UCSD-AML1 (cell line): ENCODE measurements around the gene GNPAT.
"Not testable (repeated sequence)": the region's sequence is repeated elsewhere in the genome, so short reads cannot be mapped to it uniquely, and the experiment has no call there.

Experiments
- DNase-seq: peaks from one replicate; lab custom pipeline; 2025; ENCODE audit not compliant: unreplicated experiment; lab: John Stamatoyannopoulos, UW

Gene GNPAT

GRCh38 chr1:231240883-231241735 lies at the start of gene GNPAT:
Gene GNPAT (plus strand): TSS chr1:231241212. CDS start chr1:231241379, 167 bp downstream.
- peak; percentile 90 for DNase-seq

- no peak for DNase-seq
Observed at GRCh38 chr1:231192620-231193163, 48.3 kb upstream of the GNPAT start.

DNA sequence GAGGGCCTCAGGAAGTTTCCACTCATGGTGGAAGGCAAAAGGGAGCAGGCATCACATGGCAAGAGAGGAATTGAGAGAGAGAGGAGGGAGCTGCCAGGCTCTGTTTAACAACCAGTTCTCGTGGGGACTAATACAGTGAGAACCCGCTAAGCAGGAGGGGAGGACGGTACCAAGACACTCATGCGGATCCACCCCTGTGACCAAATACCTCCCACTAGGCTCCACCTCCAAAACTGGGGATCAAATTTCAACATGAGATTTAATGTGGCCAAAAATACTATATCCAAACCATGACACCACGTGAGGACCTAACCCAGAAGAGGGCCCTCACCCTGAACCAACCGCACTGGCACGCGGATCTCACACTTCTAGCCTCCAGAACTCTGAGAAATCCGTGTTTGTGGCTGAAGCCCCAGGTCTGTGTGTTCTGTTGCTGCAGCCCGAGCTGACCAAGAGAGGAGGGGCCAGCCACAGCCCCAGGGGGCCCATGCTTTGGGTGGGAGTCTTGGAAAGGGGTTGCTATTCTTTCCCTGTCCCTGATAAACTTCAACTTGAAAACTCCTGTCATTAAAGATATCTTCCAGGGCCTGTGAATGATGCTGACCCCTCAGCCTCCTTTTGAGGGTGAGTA lies 47.2 kb upstream of the GNPAT start:
- no peak for DNase-seq

GRCh38 chr1:231194476-231194842 lies 46.6 kb upstream of the GNPAT start:
- no peak for DNase-seq

GRCh38 chr1:231194843-231195516 lies 46.0 kb upstream of the GNPAT start:
- no peak for DNase-seq

- DNase-seq, result no peak
Observed at GRCh38 chr1:231196307-231196706, 44.7 kb upstream of the GNPAT start.

GRCh38 chr1:231196728-231197127 lies 44.3 kb upstream of the GNPAT start:
- no peak for DNase-seq

DNA sequence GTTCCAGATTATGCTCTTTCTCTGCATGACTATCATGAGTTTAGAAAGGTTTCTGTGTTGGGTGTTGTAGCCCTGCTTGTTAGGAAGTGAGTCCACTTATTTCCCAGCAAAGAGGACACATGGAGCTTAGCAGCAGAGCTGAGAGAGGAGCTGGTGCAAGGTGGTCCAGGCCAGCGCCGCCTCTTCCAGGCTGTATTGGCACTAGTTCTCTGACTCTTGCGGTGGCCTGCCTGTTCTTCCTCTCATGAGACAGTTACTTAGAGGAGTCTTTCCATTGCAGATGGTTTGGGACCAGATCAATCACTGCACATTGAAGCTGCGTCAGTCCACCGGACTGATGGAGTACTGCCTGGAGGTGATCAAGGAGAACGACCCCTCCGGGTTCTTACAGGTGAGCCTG lies 41.1 kb upstream of the GNPAT start:
- DNase-seq, result no peak

- DNase-seq, result no peak
Observed at GRCh38 chr1:231200388-231201031, 40.5 kb upstream of the GNPAT start.

DNA sequence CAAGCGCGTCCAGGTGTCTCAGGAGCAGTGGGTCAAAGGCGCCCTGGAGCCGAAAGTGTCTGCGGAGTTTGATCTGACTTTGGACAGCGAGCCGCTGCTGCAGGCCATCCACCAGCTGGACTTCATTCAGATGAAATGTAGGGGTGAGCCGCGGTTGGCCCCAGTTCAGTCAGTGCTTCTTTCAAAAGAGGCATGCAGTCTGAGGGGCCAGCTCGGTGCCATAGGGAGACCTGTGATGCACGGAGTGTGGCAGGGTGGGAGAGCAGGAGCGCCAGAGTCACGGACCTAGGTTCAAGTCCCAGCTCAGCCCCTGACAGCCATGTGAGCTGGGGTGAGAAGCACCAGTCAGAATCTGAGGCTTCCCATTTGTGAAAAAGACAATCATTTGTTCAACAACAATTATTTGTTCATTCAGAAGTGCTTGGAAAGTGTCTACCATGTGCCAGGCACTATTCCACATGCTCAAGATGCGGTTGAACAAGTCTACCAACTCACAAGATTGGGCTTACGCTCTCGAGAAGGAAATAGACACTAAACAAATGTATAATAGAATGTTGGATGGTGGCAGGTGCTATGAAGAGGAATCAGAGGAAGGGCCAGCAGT lies 39.5 kb upstream of the GNPAT start:
- no peak for DNase-seq

GRCh38 chr1:231201979-231202633 lies 38.9 kb upstream of the GNPAT start:
- peak; percentile 55 for DNase-seq

DNA sequence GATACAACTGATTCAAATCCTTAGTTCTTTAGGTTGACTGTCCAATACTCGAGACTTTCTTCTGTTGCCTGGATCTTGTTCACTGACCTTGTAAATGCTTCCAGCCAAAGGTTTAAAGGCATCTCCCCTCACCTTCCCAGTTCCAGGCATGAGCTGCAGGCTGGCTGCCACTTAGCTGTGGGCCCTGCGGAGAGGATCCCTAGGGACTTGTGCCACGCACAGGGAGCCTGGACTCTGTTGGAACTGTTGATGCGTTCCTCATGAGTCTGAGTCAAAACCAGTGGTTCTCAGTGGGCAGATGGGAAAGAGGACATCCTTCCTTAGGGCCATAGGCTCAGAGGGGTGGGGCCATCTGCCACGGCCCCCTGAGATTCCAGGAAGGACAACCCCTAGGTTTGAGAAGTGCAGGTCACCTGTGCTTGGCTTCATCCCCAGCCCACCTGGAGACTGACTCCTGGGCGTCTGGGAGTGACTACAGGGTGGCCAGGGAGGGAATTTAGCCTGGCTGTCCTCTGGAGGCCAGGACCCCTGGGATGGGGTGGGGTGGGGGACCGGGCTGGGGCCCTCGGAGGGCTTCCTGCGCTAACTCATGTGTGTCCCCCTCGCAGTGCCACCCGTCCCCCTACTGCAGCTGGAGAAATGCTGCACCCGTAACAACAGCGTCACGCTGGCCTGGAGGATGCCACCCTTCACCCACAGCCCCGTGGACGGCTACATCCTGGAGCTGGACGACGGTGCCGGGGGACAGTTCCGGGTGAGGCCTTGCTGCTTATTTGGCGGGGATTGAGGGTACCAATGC lies 37.6 kb upstream of the GNPAT start:
- no peak for DNase-seq

DNA sequence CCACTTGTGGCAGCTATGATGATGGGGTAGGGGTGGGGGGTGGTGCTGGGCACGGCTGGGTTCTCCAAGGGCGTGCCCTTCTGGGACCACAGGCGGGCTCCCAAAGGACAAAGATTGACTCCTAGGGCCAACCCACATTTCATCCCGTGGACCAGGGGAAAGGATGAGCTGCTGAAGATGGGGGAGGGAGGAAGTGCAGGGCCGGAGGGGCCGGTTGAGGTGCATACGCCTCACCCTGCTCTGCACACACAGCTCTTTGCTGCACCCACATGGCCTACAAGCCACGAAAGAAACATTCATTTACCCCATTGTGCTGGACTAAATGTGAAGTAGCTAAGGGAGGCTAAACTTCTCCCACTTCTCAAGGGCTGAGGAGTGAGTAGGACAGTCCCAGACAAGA lies 34.2 kb upstream of the GNPAT start:
- no peak for DNase-seq

DNA sequence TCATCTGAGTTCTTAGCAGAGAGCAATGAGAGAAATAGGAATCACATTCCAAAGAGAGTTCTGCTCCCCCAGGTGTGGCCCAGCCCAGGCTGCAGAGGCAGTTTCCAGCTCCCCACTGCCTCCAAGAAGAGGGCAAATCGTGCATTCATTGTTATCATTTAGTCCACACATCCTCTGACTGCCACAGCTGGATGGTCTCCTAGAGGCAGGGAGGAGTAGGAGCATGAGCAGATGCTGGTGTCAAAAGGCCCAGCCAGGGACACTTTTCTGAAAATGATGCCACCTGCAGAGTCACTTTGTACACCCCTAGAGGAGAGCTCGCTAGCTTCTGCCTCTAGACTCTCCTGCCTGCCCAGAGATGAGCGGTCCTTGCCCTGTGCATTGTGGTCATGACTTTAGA lies 33.6 kb upstream of the GNPAT start:
- DNase-seq, result no peak

DNA sequence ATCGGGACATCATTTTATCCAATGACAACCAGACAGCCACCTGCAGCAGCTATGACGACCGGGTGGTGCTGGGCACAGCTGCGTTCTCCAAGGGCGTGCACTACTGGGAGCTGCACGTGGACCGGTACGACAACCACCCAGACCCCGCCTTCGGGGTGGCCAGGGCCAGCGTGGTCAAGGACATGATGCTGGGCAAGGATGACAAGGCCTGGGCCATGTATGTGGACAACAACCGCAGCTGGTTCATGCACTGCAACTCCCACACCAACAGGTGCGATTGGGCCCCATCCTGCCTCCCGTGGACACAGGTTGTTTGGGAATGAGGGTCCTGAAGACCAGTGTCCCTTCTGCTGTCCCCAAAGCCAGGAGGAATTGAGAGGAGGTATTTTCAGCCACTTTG lies 32.0 kb upstream of the GNPAT start:
- no peak for DNase-seq

DNA sequence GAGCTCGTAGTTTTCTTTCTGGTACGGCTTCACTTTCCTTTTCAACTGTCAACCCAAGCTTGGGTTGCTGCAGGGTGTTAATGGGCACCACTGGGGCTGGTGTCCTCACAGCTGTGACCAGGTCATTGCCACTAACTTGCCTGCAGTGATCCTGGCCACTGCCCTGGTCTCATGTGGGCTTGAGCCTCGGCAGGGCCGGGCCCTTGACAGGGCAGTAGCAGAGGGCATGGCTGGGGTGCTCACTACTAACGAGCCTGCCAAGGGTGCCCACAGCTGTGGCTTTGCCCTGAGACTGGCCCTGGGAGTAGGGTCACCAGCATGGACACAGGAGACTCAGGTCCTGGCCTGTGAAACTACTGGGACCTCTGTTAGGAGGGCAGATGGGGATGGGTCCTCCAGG lies 31.5 kb upstream of the GNPAT start:
- DNase-seq, result no peak

DNA sequence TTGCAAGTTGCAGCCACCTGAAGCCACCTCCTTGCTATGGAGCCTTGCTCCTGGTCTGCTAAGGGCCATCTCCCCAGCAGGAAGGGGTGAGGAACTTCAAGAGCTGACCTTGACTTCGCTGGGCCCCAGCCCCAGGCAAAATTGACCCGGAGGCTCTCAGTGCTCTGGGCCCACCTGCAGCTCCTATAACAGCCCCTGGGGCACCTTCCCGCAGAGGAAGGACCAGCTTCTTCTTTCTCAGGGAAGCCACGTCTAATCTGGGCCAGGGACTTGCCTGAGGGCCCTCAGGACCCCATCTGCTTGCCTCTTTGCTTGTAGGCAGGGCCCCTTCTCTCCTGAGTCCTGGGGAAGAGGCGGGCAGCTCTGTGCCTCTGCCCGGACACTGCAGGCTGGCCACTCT lies 30.9 kb upstream of the GNPAT start:
- DNase-seq, result no peak

DNA sequence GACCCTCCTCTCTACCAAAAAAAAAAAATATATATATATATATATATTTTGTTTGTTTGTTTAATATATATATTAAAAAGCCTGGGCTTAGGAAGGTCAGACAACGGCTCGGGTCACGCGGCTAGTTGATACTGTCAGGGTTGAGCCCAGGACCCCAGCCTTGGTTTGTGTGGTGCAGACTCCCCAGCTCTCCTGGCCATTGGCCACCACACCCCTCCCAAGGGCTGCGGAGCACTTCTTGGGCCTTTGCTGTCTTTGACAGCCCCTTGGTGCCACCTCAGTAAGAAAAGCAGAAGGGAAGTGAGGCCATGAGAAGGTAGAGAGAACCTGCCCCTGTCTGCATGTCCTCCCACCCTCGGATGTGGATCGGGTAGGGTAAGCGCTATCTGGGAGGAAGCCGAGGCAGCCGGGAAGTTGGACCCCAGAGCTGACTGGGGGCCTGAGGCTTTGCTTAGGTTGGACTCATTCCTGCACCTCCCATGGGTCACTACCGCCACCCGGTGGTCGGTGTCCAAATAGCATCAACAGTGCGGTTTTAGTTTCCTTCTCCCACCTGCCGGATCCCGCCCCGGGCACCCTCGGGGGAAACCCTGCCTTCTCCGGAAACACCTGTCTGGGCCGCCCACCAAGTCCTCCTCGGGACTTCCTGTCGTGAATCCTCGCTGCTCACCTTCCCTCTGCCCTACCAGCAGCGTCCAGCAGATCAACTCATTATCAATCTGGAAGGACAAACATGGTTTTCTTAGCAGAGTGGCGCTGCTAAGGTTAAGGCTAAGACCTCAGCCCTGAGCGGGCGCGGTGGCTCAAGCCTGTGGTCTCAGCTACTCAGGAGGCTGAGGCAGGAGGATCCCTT lies 29.8 kb upstream of the GNPAT start:
- peak; percentile 85 for DNase-seq

GRCh38 chr1:231212301-231212700 lies 28.7 kb upstream of the GNPAT start:
- not testable (repeated sequence) for DNase-seq
